HG02970 (cell line): Measurements from ENCODE around the gene CGB2.
"Not testable (repeated sequence)": the region's sequence is repeated elsewhere in the genome, so short reads cannot be mapped to it uniquely, and the experiment has no call there.

Source experiments
- ATAC-seq: cut with Tn5 transposase; IDR thresholded peaks from one replicate; pipeline ENCODE4 v1.9.1; 2021; ENCODE audit warnings: mild to moderate bottlenecking, moderate library complexity, moderate number of reproducible peaks; ENCODE audit not compliant: unreplicated experiment, low FRiP score

Gene CGB2

DNA sequence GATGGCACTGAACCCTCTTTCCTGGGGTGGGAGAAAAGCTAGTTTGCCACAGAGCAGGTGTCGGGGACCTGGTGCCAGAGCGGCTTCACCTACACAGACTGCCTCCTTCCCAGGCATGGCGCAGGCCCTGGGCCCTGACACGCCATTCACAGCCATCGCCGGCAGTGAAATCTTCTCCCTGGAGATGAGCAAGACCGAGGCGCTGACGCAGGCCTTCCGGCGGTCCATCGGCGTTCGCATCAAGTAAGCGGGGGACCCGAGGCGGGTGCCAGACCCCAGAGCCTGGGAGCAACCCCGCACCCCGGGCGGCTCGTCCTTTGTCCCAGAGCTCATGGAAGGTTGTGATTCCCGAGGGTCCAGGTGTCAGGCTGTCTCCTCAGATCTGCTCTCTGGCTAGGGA, 24.8 kb upstream of the CGB2 start:
- no peak for ATAC-seq

DNA sequence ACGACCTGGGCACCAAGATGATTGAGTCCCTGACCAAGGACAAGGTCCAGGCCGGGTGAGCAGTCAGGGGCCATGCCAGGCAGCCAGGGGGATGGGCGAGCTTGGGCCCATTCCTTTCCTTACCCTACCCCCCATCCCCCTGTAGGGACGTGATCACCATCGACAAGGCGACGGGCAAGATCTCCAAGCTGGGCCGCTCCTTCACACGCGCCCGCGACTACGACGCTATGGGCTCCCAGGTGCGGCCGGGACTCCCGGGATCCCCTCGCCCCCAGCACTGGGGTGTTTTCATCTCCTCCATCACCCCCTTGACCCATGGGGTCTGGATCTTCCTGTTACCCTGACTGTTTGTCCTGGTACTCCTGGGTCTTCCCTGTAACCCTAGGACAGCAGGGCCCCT, 21.9 kb upstream of the CGB2 start:
- no peak for ATAC-seq

DNA sequence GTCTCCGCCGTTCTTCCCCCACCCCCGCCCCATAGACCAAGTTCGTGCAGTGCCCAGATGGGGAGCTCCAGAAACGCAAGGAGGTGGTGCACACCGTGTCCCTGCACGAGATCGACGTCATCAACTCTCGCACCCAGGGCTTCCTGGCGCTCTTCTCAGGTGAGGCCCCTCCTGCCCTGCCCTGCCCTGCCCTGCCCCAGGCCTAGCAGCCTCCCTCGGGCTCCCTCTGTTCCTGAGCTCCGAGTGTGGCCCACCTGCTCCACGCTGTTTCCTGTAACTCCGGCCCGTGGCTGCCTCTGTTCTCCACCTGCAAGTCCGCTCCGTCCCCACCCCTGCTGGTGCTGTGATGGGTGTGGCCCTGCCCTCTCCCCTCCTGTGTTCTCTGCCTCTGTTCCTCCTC, 21.2 kb upstream of the CGB2 start:
- ATAC-seq: no peak

DNA sequence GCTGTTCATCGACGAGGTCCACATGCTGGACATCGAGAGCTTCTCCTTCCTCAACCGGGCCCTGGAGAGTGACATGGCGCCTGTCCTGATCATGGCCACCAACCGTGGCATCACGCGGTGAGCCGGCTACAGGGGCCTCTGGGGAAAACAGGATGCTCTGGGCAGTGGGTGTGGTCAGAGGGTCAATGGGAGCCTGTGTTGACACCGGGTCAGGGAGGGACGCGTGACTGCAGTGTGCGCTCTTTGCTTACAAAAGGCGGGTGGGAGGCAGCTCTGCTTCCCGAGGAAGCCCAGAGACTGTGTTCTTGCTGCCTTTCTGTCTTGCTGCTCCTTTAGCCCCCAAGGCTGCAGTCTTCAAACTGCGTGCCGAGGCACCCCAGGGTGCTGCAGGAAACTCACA, 20.5 kb upstream of the CGB2 start:
- ATAC-seq: no peak

DNA sequence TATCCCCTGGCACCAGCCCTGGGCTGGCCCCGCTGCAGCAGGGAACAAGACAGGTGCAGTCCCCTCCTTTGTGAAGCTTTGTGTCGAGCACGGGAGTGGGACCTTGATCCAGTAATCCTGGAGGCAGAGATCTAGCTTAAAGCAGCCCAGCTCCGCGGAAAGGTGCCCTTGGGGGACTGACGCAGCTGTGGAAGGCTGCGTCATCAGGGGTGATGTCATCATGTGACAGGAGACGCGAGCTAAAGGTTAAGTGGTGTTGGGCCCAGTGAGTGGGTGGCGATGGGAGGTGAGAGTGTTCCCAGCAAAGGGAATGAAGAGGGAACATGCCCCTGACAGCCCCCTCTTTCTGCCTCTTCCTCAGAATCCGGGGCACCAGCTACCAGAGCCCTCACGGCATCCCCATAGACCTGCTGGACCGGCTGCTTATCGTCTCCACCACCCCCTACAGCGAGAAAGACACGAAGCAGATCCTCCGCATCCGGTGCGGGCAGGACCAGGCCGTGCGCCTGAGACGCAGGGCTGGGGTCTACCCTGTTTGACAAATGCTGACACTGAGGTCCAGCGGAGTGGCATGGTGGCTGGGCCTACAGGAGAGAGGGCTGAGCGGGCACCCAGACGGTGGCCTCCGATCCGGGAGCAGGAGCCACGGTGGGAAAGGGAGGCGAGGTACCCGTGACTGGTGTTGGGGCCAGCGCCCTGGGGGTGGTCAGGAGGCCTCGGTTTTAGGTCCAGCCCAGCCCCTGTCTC, 17.4 kb upstream of the CGB2 start:
- no peak for ATAC-seq

DNA sequence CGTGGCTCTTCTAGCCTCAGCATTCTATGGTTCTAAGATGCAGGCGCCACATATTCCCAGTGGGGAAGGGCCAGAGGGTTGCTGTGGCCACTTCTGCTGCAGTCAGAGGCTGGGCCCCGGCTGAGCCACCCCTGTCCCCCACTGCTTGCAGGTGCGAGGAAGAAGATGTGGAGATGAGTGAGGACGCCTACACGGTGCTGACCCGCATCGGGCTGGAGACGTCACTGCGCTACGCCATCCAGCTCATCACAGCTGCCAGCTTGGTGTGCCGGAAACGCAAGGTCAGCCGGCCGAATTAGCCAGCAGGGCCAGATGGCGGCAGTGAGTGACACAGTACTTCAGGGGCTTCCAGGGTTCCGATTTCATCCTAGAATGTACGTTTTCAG, 16.8 kb upstream of the CGB2 start:
- ATAC-seq: no peak

DNA sequence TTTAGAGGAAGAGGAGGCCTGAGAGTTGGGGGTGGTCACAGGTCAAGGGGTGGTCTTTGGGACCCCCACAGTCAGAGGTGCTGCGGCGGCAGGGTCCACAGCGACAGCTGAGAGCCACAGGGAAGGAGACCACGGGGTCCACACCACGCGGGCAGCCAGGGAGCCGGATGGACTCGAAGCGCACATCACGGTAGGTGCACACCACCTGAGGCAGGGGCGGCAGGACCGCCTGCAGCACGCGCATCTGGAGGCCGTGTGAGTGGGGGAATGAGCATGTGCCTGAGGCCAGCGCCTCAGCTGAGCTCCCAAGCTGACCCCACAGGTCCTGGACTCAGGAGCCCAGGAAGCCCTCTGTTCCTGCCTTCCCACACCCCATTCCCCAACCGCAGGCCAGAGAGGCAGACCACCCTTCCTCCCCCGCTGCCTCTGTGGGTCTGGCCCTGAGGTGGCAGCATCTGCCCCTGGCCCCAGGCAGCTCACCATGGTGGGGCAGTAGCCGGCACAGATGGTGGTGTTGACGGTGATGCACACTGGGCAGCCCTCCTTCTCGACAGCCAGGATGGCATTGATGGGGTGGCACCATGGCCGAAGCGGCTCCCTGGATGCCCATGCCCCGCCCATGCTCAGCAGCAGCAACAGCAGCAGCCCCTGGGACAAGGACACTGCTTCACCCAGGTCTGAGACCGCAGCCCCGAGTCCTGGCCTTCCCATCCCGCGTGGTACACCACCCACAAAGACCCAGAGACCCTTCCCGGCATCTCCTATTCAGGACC, 15.4 kb upstream of the CGB2 start:
- no peak for ATAC-seq

DNA sequence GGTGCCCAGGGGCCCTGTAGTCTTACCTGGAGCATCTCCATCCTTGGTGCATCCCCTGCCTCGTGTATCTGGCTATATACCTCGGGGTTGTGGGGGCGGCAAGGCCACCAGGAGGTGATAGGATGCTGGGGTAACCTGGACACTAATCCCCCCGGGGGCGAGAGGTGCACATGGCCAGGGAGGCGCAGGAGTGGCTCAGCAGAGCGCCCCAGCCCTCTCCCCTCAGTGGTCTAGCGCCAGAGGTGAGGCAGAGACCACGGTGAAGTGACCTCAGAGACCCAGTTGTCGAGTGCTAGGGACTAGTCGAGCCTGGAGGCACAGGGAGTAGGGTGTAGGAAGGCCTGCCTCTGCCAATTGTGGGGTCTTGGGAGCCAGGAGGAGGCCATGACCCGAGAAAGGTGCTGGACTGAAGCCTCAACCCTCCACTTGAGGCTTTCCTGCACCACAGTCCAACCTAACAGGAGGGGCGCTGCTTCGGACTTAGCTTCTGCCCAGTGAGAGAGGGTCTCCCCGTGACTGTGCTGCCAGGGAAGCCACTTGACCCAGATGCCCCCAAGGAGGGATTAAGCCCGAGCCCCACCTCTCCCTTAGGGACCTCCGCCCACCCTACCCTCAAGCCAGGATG, 14.5 kb upstream of the CGB2 start, which contains the start of gene LHB:
TSS of gene LHB (minus strand) at position 51 of the 625 bp plus-strand sequence. CDS start at position 41, 10 bp downstream.
- ATAC-seq: no peak

DNA sequence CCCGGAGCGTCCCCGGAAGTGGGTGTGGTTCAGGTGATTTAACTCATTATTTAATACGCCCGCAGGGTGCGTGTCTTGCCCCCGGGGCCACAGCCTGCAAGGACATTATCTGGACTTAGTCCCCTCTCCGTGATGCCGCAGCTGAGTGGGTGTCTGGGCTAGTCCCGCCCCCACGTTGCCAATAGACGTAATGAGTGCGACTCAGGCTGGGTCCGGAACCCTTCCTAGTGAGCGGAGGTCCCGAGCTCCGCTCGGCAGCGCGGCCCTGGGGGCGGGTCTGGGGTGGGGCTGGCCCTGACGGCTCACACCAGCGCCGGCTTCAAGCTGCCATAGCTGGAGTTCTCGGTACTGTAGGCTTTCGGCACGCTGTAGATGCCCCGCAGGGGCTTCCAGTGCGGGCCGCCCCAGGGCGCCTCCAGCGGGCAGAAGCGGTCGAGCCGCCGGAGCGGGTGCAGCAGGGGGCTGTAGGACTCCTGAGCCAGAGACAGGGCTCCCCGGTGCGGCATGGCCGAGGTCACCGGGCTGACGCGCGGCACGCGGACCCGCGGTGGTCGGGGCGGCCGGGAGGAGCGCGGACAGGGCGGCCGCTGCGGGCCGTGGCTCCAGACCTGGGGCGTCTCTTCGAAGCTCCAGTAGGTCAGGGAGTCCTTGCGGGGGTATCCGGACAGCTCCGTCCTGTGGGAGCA, 13.9 kb upstream of the CGB2 start:
- ATAC-seq: no peak

DNA sequence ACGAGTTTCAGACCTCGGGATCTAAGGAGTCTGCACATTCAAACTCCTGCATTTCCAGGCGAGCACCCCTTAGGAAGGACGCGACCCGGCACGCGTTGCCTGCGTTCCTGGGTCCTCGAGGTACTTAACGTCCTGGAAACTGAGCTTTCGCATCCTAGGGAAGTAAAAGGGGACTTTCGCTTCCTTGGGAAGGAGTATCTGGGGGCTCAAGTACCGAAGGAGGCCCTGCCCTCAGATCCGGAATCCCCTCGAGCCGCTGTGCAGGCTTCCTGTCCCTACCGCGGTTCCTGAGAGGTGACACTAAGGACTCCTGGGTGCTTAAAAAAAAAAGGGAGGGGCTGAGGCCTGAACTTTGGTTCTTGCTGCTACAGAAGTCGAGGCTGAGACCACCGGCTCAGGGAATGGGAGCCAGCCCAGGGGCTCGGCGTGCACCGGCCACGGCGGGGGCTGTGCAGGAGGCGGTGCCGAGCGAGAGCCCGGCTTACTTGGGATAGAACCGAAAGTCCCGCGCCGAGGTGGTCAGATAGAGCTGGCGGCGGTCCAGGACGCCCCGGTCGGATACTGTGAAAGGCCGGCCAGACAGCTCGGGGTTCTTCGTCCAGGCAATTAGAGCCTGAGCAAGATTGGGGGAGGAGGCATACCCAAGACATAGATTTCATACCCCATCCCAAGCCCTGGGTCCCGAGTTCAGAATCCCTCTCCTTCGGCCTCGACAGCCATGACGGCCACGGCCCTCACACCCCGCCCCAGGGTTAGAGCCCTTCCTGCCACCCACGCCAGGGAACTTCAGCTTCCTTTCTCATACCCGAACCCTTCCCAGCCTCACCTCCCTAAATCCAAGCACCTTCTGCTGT, 13.1 kb upstream of the CGB2 start:
- not testable (repeated sequence) for ATAC-seq

DNA sequence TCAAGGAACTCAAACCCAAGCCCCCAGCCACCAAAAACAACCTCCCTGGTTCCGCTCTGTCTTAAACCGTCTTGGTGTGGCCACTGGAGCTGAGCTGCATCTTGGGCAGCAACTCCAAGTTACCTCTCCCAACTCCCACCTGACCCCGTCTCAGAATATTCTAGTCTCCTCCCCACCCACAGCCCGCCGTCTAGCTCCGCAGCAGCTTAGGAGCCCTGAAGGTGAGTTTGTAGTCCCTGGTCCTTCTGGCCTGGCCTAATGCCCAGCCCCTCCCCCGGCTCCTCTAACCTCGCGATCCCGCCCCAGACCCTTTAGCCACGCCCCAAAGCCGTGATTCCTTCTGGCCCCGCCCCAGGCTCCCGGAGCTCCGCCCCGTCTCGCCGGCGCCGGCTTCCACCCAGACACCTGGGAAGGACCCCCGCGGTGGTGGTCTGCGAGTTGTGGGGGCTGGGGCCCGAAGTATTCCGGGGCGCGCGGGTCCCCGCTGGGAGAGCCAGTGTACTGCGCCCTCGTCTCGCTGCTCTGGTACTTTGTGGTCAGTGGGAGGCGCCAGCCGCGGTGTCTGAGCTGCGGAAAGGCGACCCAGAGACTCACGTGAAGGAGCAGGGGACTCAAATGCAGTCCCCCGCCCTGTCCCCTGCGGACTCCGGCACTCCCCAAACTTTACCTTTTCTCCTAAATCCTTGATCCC, 12.3 kb upstream of the CGB2 start:
- no peak for ATAC-seq

DNA sequence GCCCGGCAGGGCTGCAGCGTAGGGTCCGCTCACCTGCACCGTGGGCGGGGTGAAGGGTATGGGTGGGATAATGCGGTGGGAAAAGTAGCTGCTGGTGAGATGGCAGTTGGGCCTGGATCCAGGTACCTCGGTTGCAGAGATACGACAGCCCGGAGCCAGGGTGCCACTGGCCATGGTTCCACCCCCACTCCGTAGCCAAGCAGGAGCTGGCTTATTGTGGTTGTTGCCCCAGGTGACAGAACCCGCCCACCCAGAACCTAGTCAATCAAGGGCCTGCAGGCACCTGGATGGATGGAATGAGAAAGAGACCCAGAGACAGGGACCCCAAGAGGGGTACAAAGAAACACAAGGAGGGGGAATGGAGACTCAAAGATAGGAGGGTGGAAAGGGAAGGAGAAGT, 11.3 kb upstream of the CGB2 start:
- no peak for ATAC-seq

DNA sequence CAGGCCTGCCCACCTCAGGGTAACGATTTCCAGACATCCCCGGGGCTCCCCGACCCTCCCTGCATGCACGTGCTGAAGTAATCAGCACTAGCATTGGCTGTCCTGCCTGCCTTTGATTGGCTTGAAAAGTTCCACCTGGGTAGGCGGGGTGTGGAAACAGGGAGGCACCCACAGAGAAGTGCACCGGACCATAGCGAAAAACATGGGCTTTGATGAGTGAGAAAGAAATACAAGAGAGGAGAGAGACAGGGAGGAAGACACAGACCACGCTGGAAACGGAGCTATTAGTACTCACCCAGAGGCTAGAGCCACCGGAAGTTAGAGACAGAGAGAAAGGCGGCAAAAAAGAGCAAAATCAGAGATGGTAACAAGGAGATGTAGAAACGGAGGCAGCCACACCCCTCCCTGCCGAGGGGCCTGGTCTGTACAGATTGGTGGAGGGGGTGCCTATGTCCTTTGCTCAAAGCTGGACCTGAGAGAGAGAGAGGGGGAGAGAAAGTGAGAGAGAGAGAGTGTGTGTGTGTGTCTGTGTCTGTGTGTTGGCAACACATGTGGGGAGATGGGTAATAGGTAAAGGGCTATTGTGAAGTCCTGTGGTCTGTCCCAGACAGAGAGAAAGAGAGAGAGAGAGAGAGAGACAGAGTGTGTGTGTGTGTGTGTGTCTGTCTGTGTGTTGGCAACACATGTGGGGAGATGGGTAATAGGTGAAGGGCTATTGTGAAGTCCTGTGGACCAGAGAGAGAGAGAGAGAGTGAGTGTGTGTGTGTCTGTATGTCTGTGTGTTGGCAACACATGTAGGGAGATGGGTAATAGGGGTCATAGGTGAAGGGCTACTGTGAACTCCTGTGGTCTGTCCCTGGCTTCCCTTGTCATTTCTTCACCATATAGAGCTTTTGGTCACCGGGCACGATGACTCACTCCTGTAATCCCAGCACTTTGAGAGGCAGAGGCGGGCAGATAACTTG, 10.5 kb upstream of the CGB2 start:
- no peak for ATAC-seq

DNA sequence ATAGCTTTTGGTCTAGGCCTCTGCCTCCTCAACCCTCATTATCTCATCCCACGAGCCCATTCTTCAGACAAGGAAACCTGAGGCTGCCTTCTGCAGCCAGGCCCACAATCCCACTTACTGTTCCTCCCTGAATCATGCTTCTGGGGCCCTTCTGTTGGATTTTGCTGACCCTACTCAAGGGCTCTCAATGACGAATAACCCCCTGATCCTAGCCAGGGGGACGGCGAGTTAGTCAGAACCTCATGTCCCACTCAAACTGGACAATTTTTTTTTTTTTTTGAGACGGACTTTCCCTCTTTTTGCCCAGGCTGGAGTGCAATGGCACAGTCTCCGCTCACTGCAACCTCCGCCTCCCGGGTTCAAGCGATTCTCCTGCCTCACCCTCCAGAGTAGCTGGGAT, 9.6 kb upstream of the CGB2 start:
- no peak for ATAC-seq

DNA sequence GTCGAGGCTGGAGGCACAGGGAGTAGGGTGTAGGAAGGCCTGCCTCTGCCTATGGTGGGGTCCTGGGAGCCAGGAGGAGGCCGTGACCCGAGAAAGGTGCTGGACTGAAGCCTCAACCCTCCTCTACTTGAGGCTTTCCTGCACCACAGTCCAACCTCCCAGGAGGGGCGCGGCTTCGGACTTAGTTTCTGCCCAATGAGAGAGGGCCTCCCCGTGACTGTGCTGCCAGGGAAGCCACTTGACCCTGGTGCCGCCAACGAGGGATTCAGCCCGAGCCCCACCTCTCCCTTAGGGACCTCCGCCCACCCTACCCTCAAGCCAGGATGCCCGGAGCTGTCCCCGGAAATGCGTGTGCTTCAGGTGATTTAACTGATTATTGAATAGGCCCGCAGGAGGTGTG, 7.5 kb upstream of the CGB2 start, which contains the start of gene CGB3:
TSS of gene CGB3 (minus strand) at position 101 of the 400 bp plus-strand sequence. CDS start 362 bp downstream, outside the sequence.
- ATAC-seq: not testable (repeated sequence)

DNA sequence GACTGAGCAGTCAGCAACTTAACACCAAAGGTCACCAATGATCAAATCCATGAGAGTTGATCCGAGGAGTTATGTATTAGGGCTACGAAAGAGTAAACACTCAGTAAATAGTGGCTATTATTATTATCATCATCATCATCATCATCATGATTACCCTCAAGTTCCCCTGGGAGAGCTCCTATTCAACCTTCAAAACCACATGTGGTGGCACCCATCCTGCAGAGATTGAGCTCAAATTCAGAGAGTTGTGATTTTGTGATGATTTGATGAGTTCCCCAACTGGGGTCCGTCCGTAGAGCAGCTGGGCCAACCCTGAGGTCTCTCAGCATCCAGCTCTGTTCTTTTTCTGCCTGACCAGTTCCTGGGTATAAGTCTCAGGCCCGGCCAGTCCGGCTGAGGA, 6.6 kb upstream of the CGB2 start:
- ATAC-seq: not testable (repeated sequence)

DNA sequence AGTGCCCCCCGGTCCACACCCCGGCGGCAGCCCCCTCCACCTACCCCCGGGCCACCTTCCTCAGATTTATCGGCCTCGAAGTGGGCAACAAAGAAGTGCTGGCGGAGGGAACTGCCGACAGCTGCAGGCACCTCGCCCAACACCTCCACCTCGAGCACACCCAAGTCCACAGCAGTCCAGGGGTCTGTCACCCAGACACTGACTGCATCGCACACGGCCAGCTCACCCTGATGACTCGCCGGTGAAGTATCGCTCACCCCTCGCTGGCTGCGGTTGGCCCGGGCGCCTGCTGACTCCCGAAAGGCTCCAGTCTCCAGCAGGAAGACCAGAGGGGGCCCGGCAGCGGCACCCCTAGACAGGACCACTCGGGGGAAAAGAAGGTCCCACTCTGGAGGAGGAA, 6.1 kb upstream of the CGB2 start:
- not testable (repeated sequence) for ATAC-seq

DNA sequence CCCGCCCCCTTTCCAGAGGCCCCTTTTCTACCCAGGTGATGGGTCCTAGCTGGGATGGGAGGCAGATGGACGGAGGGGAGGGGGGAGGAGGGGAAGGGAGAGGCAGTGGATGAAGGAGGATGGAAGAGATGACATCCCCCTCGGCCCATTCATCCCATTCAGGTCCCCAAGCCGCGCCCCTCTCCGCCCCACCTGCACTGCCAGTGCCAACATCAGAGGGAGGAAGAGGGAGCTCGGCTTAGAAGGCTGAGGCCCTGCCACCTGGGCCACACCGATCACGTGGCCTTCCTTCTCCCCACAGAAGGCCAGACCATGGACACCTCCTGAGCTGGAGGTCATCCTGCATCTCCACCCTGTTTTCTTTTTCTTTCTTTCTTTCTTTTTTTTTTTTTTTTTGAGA, 3.0 kb upstream of the CGB2 start:
- ATAC-seq: not testable (repeated sequence)
